HL-60 (cell line): ENCODE measurements around the gene TSSK3.

Experiments used
- DNase-seq, 2 experiments: peaks; one replicate each; pipeline ENCODE4 v3.0.0-alpha.2; 2010 to 2020; ENCODE audit warnings: low read depth in 1 of 2, low spot score in 1 of 2
- H3K27ac ChIP-seq: fragments of 250-450 bp; sonication (Bioruptor Pico); replicated peaks from 2 replicates; pipeline ENCODE4 v1.5.1; 2020; ENCODE audit warnings: mild to moderate bottlenecking, moderate library complexity
- H3K27me3 ChIP-seq: fragments of 250-450 bp; sonication (Bioruptor Pico); 2 replicates; pipeline ENCODE4 v1.5.1; 2021; ENCODE audit warnings: mild to moderate bottlenecking, moderate library complexity; ENCODE audit not compliant: insufficient read depth, poor library complexity, severe bottlenecking
- H3K4me3 ChIP-seq: replicated peaks from 2 replicates; pipeline ENCODE4 v1.5.1; 2011; ENCODE audit warnings: mild to moderate bottlenecking, control low read depth, low read length; ENCODE audit not compliant: insufficient read depth
- CTCF ChIP-seq: IDR thresholded peaks from one replicate; pipeline ENCODE4 v1.5.1; 2011; ENCODE audit warnings: low read length, control low read depth, inconsistent platforms; ENCODE audit not compliant: insufficient read depth
- GABPA ChIP-seq: IDR thresholded peaks from 2 replicates; pipeline ENCODE4 v1.6.1; 2012; ENCODE audit warnings: low read depth
- POLR2AphosphoS5 ChIP-seq: IDR thresholded peaks from 2 replicates; pipeline ENCODE4 v1.6.1; 2012; ENCODE audit warnings: low read depth
- REST ChIP-seq: IDR thresholded peaks from 2 replicates; pipeline ENCODE4 v1.6.1; 2012; ENCODE audit warnings: low read depth; ENCODE audit not compliant: insufficient replicate concordance
- SPI1 ChIP-seq: IDR thresholded peaks from 2 replicates; pipeline ENCODE4 v1.6.1; 2012; ENCODE audit warnings: low read depth, mild to moderate bottlenecking, borderline replicate concordance

The TSSK3 gene

GRCh38 chr1:32386676-32387392, 24.5 kb downstream of the TSSK3 start:
- H3K27ac ChIP-seq = no peak overlapping the region
- H3K27me3 ChIP-seq = no peaks in the 10 kb centered on the region
- TF ChIP-seq CTCF (no peak), SPI1 (no peak), POLR2AphosphoS5 (no peak), REST (no peak), GABPA (no peak)
- no peak for DNase-seq
- no peak overlapping the region for H3K4me3 ChIP-seq

- no peak for TF ChIP-seq SPI1
- no peak for TF ChIP-seq REST
- TF ChIP-seq GABPA = no peak
- TF ChIP-seq POLR2AphosphoS5 = no peak
- TF ChIP-seq CTCF = no peak
- no peaks in the 10 kb centered on the region for H3K27me3 ChIP-seq
- no peak overlapping the region for H3K27ac ChIP-seq
- DNase-seq = no peak
- H3K4me3 ChIP-seq = no peak overlapping the region
Observed at GRCh38 chr1:32388641-32389040, 26.3 kb downstream of the TSSK3 start.

GRCh38 chr1:32390904-32391870, 28.8 kb downstream of the TSSK3 start:
- Histone ChIP-seq H3K27ac (peak overlapping the region; percentile 73), H3K4me3 (no peak overlapping the region), H3K27me3 (no peaks in the 10 kb centered on the region)
- DNase-seq = peak in 1 of 2 experiments; percentile 55
- no peak for TF ChIP-seq POLR2AphosphoS5
- TF ChIP-seq SPI1 = peak; percentile 78

- Histone ChIP-seq H3K27me3 (no peaks in the 10 kb centered on the region), H3K4me3 (no peak overlapping the region), H3K27ac (peak overlapping the region; percentile 73)
- TF ChIP-seq CTCF (no peak), GABPA (no peak), REST (no peak), POLR2AphosphoS5 (no peak), SPI1 (no peak)
- peak in 1 of 2 experiments; percentile 41 for DNase-seq
Observed at GRCh38 chr1:32392325-32392724, 30.0 kb downstream of the TSSK3 start.
